Measurements from ENCODE around the gene FREM1. TPM values are rescaled to one million over a fixed set of nuclear protein-coding genes. Genes with fewer than 3 reads are reported as not detected.

FREM1 gene
- total RNA-seq, 1 experiment from 2014 or later = 1.2 TPM

GRCh38 chr9:14710804-14711203 lies 199.4 kb downstream of the FREM1 start:
- peak overlapping the region; percentile 37; the same call in 1 of the 2 replicates for H3K4me2 ChIP-seq (ENCODE audit: low read length)
- no peaks in the 10 kb centered on the region for H3K9me2 ChIP-seq (replicated peaks; ENCODE audit: low read length)
- ChIA-PET POLR2A (ENCODE audit: unreplicated experiment) (no interaction called here), CTCF (no interaction called here)
- no peak overlapping the region for H3K9ac ChIP-seq (ENCODE audit: low read length)
- no peaks in the 10 kb centered on the region for H4K20me1 ChIP-seq (ENCODE audit: low read length)
- intact Hi-C loops (cut with micrococcal nuclease) = no loop called here
- H3K4me1 ChIP-seq (ENCODE audit: insufficient read depth, low read length) = peaks cover 23% of the 10 kb centered on the region
- no peak overlapping the region for H2AFZ ChIP-seq (ENCODE audit: low read length)
- H3K79me2 ChIP-seq (ENCODE audit: low read length) = no peaks in the 10 kb centered on the region
- peak; percentile 87 for ATAC-seq
- no peaks in the 10 kb centered on the region for H3K36me3 ChIP-seq (ENCODE audit: low read depth, low read length)
- H3F3A ChIP-seq (ENCODE audit: low read length, unreplicated experiment) = no peaks in the 10 kb centered on the region
- 0 out of 2 replicates have a peak, but pooled peaks cover 3% of the 10 kb centered on the region for H3K9me3 ChIP-seq (ENCODE audit: low read length)
- TF ChIP-seq EZH2 (IDR thresholded peaks at IDR 0.05; ENCODE audit: low read length, unreplicated experiment) (no peak), CTCF (conservative IDR thresholded peaks at IDR 0.05; ENCODE audit: low read depth, low read length) (no peak), EZH2phosphoT487 (IDR thresholded peaks at IDR 0.05; ENCODE audit: borderline replicate concordance, low read length) (no peak)
- H3K4me3 ChIP-seq (ENCODE audit: low read length) = no peak overlapping the region
- BruUV-seq (replicated peaks) = no TSS peak
- H3K27me3 ChIP-seq (ENCODE audit: low read length) = no peaks in the 10 kb centered on the region
- DNase-seq = peak; percentile 64
- no peak overlapping the region for H3K27ac ChIP-seq (ENCODE audit: low read length)

GRCh38 chr9:14706530-14707140 lies 203.6 kb downstream of the FREM1 start:
- Histone ChIP-seq H2AFZ (ENCODE audit: low read length) (no peak overlapping the region), H3K4me2 (ENCODE audit: low read length) (no peak overlapping the region), H3K9me3 (ENCODE audit: low read length) (0 out of 2 replicates have a peak, but pooled peaks cover 4% of the 10 kb centered on the region), H3F3A (ENCODE audit: low read length, unreplicated experiment) (no peaks in the 10 kb centered on the region), H3K9me2 (replicated peaks; ENCODE audit: low read length) (no peaks in the 10 kb centered on the region), H3K9ac (ENCODE audit: low read length) (no peak overlapping the region), H3K4me3 (ENCODE audit: low read length) (no peak overlapping the region), H4K20me1 (ENCODE audit: low read length) (no peaks in the 10 kb centered on the region), H3K27ac (ENCODE audit: low read length) (no peak overlapping the region), H3K79me2 (ENCODE audit: low read length) (no peaks in the 10 kb centered on the region), H3K4me1 (ENCODE audit: insufficient read depth, low read length) (peaks cover 11% of the 10 kb centered on the region), H3K27me3 (ENCODE audit: low read length) (no peaks in the 10 kb centered on the region), H3K36me3 (ENCODE audit: low read depth, low read length) (no peaks in the 10 kb centered on the region)
- ChIA-PET CTCF (no interaction called here), POLR2A (ENCODE audit: unreplicated experiment) (no interaction called here)
- ATAC-seq = no peak
- DNase-seq = no peak
- no TSS peak for BruUV-seq (replicated peaks)
- TF ChIP-seq CTCF (conservative IDR thresholded peaks at IDR 0.05; ENCODE audit: low read depth, low read length) = no peak
- TF ChIP-seq EZH2phosphoT487 (IDR thresholded peaks at IDR 0.05; ENCODE audit: borderline replicate concordance, low read length) = no peak
- TF ChIP-seq EZH2 (IDR thresholded peaks at IDR 0.05; ENCODE audit: low read length, unreplicated experiment) = no peak
- intact Hi-C loops (cut with micrococcal nuclease) = no loop called here

- no peaks in the 10 kb centered on the region for H3K27me3 ChIP-seq (ENCODE audit: low read length)
- H3K4me3 ChIP-seq (ENCODE audit: low read length) = no peak overlapping the region
- intact Hi-C loops (cut with micrococcal nuclease) = no loop called here
- H3K9me2 ChIP-seq (replicated peaks; ENCODE audit: low read length) = no peaks in the 10 kb centered on the region
- ATAC-seq (no peak), DNase-seq (no peak)
- TF ChIP-seq EZH2 (IDR thresholded peaks at IDR 0.05; ENCODE audit: low read length, unreplicated experiment) = no peak
- TF ChIP-seq EZH2phosphoT487 (IDR thresholded peaks at IDR 0.05; ENCODE audit: borderline replicate concordance, low read length) = no peak
- no peak for TF ChIP-seq CTCF (conservative IDR thresholded peaks at IDR 0.05; ENCODE audit: low read depth, low read length)
- H3K4me2 ChIP-seq (ENCODE audit: low read length) = no peak overlapping the region
- H3K4me1 ChIP-seq (ENCODE audit: insufficient read depth, low read length) = no peaks in the 10 kb centered on the region
- H3K36me3 ChIP-seq (ENCODE audit: low read depth, low read length) = no peaks in the 10 kb centered on the region
- ChIA-PET CTCF (no interaction called here), POLR2A (ENCODE audit: unreplicated experiment) (no interaction called here)
- no TSS peak for BruUV-seq (replicated peaks)
- no peaks in the 10 kb centered on the region for H4K20me1 ChIP-seq (ENCODE audit: low read length)
- 0 out of 2 replicates have a peak, but pooled peaks cover 4% of the 10 kb centered on the region for H3K9me3 ChIP-seq (ENCODE audit: low read length)
- H2AFZ ChIP-seq (ENCODE audit: low read length) = no peak overlapping the region
- H3K9ac ChIP-seq (ENCODE audit: low read length) = no peak overlapping the region
- no peaks in the 10 kb centered on the region for H3K79me2 ChIP-seq (ENCODE audit: low read length)
- no peaks in the 10 kb centered on the region for H3F3A ChIP-seq (ENCODE audit: low read length, unreplicated experiment)
- H3K27ac ChIP-seq (ENCODE audit: low read length) = no peak overlapping the region
Observed at GRCh38 chr9:14705079-14705478, 205.1 kb downstream of the FREM1 start.

All from PC-3 (cell line).